Ascending aorta (tissue), 2 donors: ENCODE measurements around the gene ENTREP3. TPM values are rescaled to one million over a fixed set of nuclear protein-coding genes. Genes with fewer than 3 reads are reported as not detected.

Source experiments
- DNase-seq, 2 donors: peaks; one replicate each; pipeline ENCODE4 v3.0.0-alpha.2; 2019; ENCODE audit warnings: low spot score in 2 of 2
- H3K27ac ChIP-seq, 2 donors: fragments of 200-600 bp; sonication (generic); one replicate each; pipeline ENCODE4 v1.5.1; 2016 to 2017; ENCODE audit warnings: mild to moderate bottlenecking in 1 of 2
- H3K27me3 ChIP-seq: fragments of 200-600 bp; sonication (generic); one replicate; pipeline ENCODE4 v1.5.1; 2017
- H3K36me3 ChIP-seq, 2 donors: fragments of 200-600 bp; sonication (generic); one replicate each; pipeline ENCODE4 v1.5.1; 2016
- H3K4me1 ChIP-seq, 2 donors: fragments of 200-600 bp; sonication (generic); one replicate each; pipeline ENCODE4 v1.5.1; 2016 to 2017; ENCODE audit warnings: mild to moderate bottlenecking in 1 of 2
- H3K4me3 ChIP-seq, 2 donors: fragments of 200-600 bp; sonication (generic); one replicate each; pipeline ENCODE4 v1.5.1; 2016 to 2017; ENCODE audit warnings: mild to moderate bottlenecking in 1 of 2
- H3K9me3 ChIP-seq, 2 donors: fragments of 200-600 bp; sonication (generic); one replicate each; pipeline ENCODE4 v1.5.1; 2016
- intact Hi-C: fragments of 100-400 bp; cut with DNase I; formaldehyde crosslinking; loops from one replicate; pipeline ENCODE4 v1.15.1; 2023
- total RNA-seq: library from RNA; depleted of rRNA; stranded (reverse); fragments of >200 nt; gene quantifications from one replicate; pipeline ENCODE4 v1.1.0, GENCODE V29; 2016
- TF ChIP-seq, protein P1 (sequence below), 3 experiments: fragments of 200-600 bp in 2 of 3; fragments of 450-650 bp in 1 of 3; sonication (generic) in 2 of 3; IDR thresholded peaks; one replicate each; pipeline ENCODE4 v1.5.1; 2016 to 2019; ENCODE audit warnings: antibody characterized with exemption in 3 of 3, mild to moderate bottlenecking in 1 of 3, moderate library complexity in 1 of 3

The ENTREP3 gene
- total RNA-seq, 1 donor from 2014 or later = 34.5 TPM

DNA sequence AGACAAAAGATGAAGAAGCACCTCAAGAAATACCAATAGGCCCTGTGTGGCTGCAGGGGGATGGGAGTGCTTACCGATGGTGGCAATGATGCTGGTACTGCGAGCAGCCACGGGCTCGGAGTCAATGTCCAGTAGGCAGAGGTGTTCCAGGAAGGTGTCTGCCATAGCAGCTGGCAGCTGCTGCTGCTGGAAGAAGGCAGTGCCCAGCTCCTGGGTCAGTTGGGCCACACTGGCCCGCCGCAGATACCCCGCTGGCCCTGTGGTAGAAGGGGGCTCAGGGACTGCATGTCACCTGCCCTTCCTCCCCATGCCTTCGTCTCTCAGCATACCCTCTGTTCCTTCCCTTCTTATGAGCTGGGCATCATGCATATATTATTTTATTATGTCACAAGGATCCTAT is 44.7 kb upstream of the ENTREP3 start:
- Histone ChIP-seq H3K4me3 (no peak overlapping the region), H3K27ac (no peak overlapping the region), H3K27me3 (no peaks in the 10 kb centered on the region), H3K9me3 (no peaks in the 10 kb centered on the region), H3K4me1 (peaks cover 0 to 4% of the 10 kb centered on the region in 2 donors), H3K36me3 (no peaks in the 10 kb centered on the region)
- DNase-seq = no peak
- TF ChIP-seq, protein P1, sequence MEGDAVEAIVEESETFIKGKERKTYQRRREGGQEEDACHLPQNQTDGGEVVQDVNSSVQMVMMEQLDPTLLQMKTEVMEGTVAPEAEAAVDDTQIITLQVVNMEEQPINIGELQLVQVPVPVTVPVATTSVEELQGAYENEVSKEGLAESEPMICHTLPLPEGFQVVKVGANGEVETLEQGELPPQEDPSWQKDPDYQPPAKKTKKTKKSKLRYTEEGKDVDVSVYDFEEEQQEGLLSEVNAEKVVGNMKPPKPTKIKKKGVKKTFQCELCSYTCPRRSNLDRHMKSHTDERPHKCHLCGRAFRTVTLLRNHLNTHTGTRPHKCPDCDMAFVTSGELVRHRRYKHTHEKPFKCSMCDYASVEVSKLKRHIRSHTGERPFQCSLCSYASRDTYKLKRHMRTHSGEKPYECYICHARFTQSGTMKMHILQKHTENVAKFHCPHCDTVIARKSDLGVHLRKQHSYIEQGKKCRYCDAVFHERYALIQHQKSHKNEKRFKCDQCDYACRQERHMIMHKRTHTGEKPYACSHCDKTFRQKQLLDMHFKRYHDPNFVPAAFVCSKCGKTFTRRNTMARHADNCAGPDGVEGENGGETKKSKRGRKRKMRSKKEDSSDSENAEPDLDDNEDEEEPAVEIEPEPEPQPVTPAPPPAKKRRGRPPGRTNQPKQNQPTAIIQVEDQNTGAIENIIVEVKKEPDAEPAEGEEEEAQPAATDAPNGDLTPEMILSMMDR (IDR thresholded peaks at IDR 0.05) = no peak
- intact Hi-C loops = no loop called here

DNA sequence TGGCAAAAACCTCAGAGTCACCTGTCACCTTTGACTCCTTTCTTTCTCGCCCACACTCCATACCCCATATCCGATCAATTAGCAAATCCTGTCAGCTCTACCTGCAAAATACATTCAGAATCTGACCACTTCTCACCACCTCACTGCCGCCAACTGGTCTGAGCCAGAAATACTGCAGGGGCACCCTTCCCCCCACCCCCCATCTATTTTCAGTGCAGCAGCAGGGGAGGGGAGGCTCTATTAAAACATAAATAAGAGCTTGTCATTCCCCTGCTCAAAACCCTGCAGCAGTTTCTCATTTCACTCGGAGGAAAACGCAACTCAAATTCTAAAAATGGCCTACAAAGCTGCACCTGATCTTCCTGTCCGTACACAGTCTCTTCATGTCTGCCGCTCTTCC is 42.1 kb upstream of the ENTREP3 start:
- no peak for DNase-seq
- Histone ChIP-seq H3K4me3 (no peak overlapping the region), H3K36me3 (no peaks in the 10 kb centered on the region), H3K27me3 (no peaks in the 10 kb centered on the region), H3K27ac (no peak overlapping the region), H3K4me1 (peaks cover 0 to 5% of the 10 kb centered on the region in 2 donors), H3K9me3 (no peaks in the 10 kb centered on the region)
- intact Hi-C loops = no loop called here
- TF ChIP-seq, protein P1 (IDR thresholded peaks at IDR 0.05) = no peak

DNA sequence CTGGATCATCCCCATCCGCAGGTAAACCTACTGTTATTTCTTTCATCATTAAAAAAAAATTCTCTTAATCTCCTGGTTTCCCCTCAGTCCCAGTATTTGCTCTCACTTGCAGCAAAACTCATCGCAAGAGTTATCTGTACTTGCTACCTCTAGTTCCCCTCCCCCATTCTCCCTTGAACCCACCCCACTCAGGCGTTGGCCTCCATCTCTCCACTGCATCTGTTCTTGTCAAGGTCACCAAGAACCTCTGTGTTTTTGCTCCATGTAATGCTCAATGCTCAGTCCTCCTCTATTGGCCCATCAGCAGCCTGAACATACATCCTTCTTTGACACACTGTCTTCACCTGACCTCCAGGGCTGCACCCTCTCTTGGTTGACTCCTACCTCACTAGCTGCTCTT is 41.4 kb upstream of the ENTREP3 start:
- no peaks in the 10 kb centered on the region for H3K27me3 ChIP-seq
- no peaks in the 10 kb centered on the region for H3K9me3 ChIP-seq
- no peak overlapping the region for H3K4me3 ChIP-seq
- no peak overlapping the region for H3K27ac ChIP-seq
- H3K4me1 ChIP-seq = peaks cover 0 to 5% of the 10 kb centered on the region in 2 donors
- TF ChIP-seq, protein P1 (IDR thresholded peaks at IDR 0.05) = no peak
- intact Hi-C loops = no loop called here
- DNase-seq = no peak
- no peaks in the 10 kb centered on the region for H3K36me3 ChIP-seq

DNA sequence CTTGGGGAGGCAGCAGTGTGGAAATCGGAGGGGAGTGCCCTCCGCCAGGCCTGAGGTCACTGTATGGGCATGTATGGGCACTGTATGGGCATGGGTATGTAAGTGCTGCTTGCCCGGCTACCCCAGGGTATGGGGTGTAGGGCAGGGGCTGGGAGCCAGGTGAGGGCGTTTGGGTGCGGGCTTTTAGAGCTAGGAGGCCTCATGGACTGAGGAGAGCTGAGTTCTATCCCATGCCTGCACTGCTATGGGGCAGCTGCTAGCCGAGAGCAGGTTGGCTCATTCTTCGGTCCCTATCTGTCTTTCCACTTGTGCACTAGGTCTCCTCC is 40.6 kb upstream of the ENTREP3 start:
- TF ChIP-seq, protein P1 (IDR thresholded peaks at IDR 0.05) = no peak
- no peak for DNase-seq
- no peaks in the 10 kb centered on the region for H3K36me3 ChIP-seq
- no peaks in the 10 kb centered on the region for H3K27me3 ChIP-seq
- no peak overlapping the region for H3K4me3 ChIP-seq
- H3K9me3 ChIP-seq = no peaks in the 10 kb centered on the region
- peaks cover 0 to 5% of the 10 kb centered on the region in 2 donors for H3K4me1 ChIP-seq
- intact Hi-C loops = no loop called here
- H3K27ac ChIP-seq = no peak overlapping the region

DNA sequence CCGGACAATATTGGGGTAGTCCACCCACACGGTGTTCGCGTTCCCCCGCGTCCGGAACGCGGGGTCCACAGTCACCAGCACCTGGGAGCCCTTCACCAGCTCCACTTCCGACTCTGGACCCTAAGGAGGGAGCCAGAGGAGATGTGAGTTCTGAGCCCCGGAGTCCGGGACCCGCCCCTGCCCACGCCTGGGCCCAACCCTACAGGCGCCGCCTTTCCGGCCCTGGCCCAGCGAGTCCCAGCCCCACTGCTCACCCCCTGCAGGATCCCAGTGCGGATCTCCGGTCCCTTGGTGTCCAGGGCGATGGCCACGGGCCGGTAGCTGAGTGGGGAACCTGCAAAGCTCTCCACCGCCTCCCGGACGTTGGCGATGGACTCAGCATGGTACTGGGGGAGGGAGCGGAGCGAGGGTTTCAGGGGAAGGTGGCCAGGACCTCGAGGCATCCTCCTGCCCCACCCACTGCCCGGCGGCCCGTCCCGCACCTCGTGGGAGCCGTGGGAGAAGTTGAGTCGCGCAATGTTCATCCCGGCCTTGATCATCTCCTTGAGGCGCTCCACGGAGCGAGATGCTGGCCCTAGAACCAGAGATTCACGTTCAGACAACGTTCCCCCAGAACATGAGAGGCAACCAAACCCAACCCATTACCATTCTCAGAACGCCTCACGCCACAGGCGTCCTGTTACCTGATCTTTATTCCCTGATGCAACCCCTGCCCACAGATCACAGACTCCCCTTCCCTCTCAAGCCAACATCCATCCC is 40.1 kb upstream of the ENTREP3 start:
- Histone ChIP-seq H3K4me3 (peak overlapping the region in 1 of 2 donors; percentile 44), H3K36me3 (no peaks in the 10 kb centered on the region), H3K27ac (no peak overlapping the region), H3K4me1 (peaks cover 0 to 5% of the 10 kb centered on the region in 2 donors), H3K27me3 (no peaks in the 10 kb centered on the region), H3K9me3 (no peaks in the 10 kb centered on the region)
- intact Hi-C loops = no loop called here
- TF ChIP-seq, protein P1 (IDR thresholded peaks at IDR 0.05) = no peak
- DNase-seq = no peak
